Osteoblast (primary cell): ENCODE results near the gene SSTR5. TPM values are rescaled to one million over a fixed set of nuclear protein-coding genes. Genes with fewer than 3 reads are reported as not detected.

Experiments used
- DNase-seq: peaks from one replicate; pipeline ENCODE4 v3.0.0; 2011; ENCODE audit warnings: low spot score, mixed read lengths; ENCODE audit not compliant: insufficient read length; ENCODE audit errors: missing footprints
- H2AFZ ChIP-seq: 2 replicates; pipeline ENCODE4 v1.6.0; 2011; ENCODE audit warnings: mild to moderate bottlenecking, low read length
- H3K27ac ChIP-seq: 2 replicates; pipeline ENCODE4 v1.5.1; 2011; ENCODE audit warnings: mild to moderate bottlenecking, low read depth, low read length, moderate library complexity
- H3K27me3 ChIP-seq: 2 replicates; pipeline ENCODE4 v1.6.0; 2012; ENCODE audit warnings: mild to moderate bottlenecking, control low read depth, inconsistent platforms, low read length, moderate library complexity; ENCODE audit not compliant: insufficient read depth
- H3K36me3 ChIP-seq: 2 replicates; pipeline ENCODE4 v1.5.1; 2011; ENCODE audit warnings: mild to moderate bottlenecking, low read length, control low read depth, moderate library complexity; ENCODE audit not compliant: insufficient read depth
- H3K4me1 ChIP-seq: 2 replicates; pipeline ENCODE4 v1.5.1; 2011; ENCODE audit warnings: mild to moderate bottlenecking, low read length, control low read depth, moderate library complexity; ENCODE audit not compliant: insufficient read depth
- H3K4me2 ChIP-seq: 2 replicates; pipeline ENCODE4 v1.6.0; 2011; ENCODE audit warnings: mild to moderate bottlenecking, low read length; ENCODE audit not compliant: insufficient read depth
- H3K4me3 ChIP-seq: fragments of 200-600 bp; sonication (generic); 3 replicates; pipeline ENCODE4 v1.5.1; 2012; ENCODE audit warnings: mild to moderate bottlenecking, low read length, inconsistent platforms; ENCODE audit not compliant: insufficient read depth
- H3K79me2 ChIP-seq: 2 replicates; pipeline ENCODE4 v1.6.0; 2012; ENCODE audit warnings: mild to moderate bottlenecking, low read length, control low read depth, inconsistent platforms; ENCODE audit not compliant: insufficient read depth
- H3K9me3 ChIP-seq: 2 replicates; pipeline ENCODE4 v1.5.1; 2011; ENCODE audit warnings: low read depth, low read length, control low read depth
- H4K20me1 ChIP-seq: 2 replicates; pipeline ENCODE4 v1.6.0; 2012; ENCODE audit warnings: mild to moderate bottlenecking, low read length, control low read depth; ENCODE audit not compliant: insufficient read depth
- total RNA-seq: library from RNA; depleted of rRNA; stranded (reverse); fragments of >200 nt; gene quantifications from 2 replicates; pipeline ENCODE4 v1.2.3, GENCODE V29; 2012
- TF ChIP-seq, protein P1 (sequence below): IDR thresholded peaks from 2 replicates; pipeline ENCODE4 v1.5.1; 2011; ENCODE audit warnings: mild to moderate bottlenecking, low read depth, low read length, moderate library complexity; ENCODE audit errors: extremely low read depth

The SSTR5 gene
- total RNA-seq, 1 donor = not detected

DNA sequence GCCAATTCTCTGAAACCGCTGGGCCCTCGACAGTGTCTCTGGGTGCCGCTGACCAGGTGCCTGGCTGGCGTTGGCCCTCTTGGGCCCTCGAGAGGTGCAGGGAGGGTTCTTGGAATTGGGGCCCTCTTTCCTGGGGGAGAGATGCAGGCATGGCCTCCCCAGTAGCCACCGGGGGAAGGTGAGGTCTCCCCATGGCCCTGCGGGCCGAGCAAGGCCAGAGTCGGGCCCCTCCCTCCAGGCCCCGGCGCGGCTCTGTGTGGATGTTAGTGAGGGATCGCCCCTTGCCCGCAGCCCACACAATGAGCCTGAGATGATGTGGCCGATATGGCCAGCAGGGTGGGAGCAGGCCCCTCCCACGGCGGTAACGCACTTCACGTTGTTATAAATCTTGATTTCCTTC, 46.6 kb downstream of the SSTR5 start:
- H3K4me1 ChIP-seq = no peaks in the 10 kb centered on the region
- no peak overlapping the region for H3K27ac ChIP-seq
- no peaks in the 10 kb centered on the region for H3K36me3 ChIP-seq
- no peaks in the 10 kb centered on the region for H4K20me1 ChIP-seq
- H3K79me2 ChIP-seq = no peaks in the 10 kb centered on the region
- H3K4me3 ChIP-seq = no peak overlapping the region
- no peak for DNase-seq
- TF ChIP-seq, protein P1, sequence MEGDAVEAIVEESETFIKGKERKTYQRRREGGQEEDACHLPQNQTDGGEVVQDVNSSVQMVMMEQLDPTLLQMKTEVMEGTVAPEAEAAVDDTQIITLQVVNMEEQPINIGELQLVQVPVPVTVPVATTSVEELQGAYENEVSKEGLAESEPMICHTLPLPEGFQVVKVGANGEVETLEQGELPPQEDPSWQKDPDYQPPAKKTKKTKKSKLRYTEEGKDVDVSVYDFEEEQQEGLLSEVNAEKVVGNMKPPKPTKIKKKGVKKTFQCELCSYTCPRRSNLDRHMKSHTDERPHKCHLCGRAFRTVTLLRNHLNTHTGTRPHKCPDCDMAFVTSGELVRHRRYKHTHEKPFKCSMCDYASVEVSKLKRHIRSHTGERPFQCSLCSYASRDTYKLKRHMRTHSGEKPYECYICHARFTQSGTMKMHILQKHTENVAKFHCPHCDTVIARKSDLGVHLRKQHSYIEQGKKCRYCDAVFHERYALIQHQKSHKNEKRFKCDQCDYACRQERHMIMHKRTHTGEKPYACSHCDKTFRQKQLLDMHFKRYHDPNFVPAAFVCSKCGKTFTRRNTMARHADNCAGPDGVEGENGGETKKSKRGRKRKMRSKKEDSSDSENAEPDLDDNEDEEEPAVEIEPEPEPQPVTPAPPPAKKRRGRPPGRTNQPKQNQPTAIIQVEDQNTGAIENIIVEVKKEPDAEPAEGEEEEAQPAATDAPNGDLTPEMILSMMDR = no peak
- no peaks in the 10 kb centered on the region for H3K9me3 ChIP-seq
- H2AFZ ChIP-seq = no peak overlapping the region
- H3K27me3 ChIP-seq = peaks cover 19% of the 10 kb centered on the region
- no peak overlapping the region for H3K4me2 ChIP-seq

DNA sequence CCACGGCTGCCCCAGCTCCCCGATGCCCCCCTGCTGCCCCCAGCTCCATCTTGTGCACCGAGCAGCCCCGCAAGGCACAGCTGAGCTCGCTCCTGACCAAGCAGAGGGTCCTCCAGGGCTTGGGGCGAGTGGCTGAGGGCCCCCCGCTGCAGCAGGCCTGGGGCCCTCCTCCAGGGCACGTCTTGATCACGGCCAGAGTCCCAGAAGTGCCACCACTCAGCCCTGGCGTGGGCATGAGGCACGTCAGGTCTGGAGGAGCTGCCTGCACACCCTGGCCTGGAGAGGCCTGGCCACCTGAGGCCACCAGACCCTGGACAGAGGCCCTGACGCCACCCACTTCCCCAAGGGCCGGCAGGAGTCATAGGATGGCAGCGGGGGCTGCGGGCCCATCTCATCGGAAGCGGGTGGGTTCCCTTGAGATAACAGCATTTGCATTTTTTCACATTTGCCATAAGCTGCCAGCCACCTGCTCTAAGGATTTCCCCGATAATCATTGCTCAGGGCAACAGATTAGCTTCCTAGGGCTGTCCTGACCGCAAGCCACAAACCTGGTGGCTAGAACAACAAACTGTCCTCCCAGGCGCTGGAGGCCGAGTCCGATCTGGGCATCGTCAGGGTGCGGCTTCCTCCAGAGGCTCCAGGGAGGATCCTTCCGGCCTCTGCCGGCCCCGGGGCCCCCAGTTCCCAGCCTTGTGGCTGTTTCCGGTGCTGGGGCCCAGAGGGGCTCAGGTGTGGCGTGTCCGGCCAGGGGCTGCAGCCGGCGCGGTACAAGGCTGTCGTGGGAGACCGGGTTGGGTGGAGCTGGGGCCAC, 47.4 kb downstream of the SSTR5 start:
- Histone ChIP-seq H3K79me2 (no peaks in the 10 kb centered on the region), H2AFZ (no peak overlapping the region), H3K36me3 (no peaks in the 10 kb centered on the region), H3K4me3 (no peak overlapping the region), H3K27ac (no peak overlapping the region), H3K4me1 (no peaks in the 10 kb centered on the region), H3K27me3 (peaks cover 19% of the 10 kb centered on the region), H3K4me2 (no peak overlapping the region), H4K20me1 (no peaks in the 10 kb centered on the region), H3K9me3 (no peaks in the 10 kb centered on the region)
- no peak for DNase-seq
- TF ChIP-seq, protein P1 = no peak

DNA sequence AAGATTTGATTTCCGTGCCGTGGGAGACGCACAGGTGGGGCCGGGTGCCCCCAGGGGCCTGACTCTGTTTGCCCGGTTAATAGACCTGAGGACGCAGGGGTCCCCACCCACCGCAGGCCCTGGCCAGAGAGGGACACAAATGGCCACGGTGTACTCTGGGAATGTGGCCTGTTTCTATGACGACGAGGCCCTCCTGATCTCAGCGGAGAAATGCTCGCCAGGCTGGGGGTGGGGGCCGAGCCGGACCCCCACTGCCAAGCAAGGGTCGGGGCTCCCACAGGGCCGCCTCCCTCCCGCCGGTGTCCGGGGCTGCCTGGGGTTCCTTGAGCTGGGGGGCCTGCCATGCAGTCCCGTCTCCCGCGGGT, 48.0 kb downstream of the SSTR5 start:
- H2AFZ ChIP-seq = no peak overlapping the region
- H4K20me1 ChIP-seq = no peaks in the 10 kb centered on the region
- no peaks in the 10 kb centered on the region for H3K9me3 ChIP-seq
- no peak for DNase-seq
- no peaks in the 10 kb centered on the region for H3K4me1 ChIP-seq
- H3K4me3 ChIP-seq = no peak overlapping the region
- no peaks in the 10 kb centered on the region for H3K79me2 ChIP-seq
- H3K4me2 ChIP-seq = no peak overlapping the region
- H3K27ac ChIP-seq = no peak overlapping the region
- TF ChIP-seq, protein P1 = no peak
- peaks cover 19% of the 10 kb centered on the region for H3K27me3 ChIP-seq
- H3K36me3 ChIP-seq = no peaks in the 10 kb centered on the region

DNA sequence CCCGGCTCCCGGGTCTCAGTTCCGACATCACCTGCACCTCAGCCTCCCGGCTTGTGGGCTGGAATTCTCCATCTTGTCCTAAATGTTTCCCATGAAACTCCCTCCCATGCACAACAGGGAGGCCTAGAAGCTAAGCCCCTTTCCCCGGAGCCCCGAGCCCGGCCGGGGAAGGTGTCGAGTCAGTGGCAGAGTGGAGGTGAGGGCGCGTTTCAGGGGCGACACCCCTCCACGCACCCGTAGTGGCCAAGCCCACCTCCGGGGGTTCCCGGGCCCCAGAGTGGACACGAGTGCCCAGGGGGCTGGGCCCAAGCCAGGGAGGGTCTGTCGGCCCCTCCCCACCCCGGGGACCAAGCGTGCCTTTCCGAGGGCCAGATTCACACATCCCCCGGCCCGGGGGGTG, 48.5 kb downstream of the SSTR5 start:
- Histone ChIP-seq H3K27ac (no peak overlapping the region), H3K36me3 (no peaks in the 10 kb centered on the region), H3K4me1 (no peaks in the 10 kb centered on the region), H3K4me2 (no peak overlapping the region), H3K4me3 (no peak overlapping the region), H3K9me3 (no peaks in the 10 kb centered on the region), H2AFZ (no peak overlapping the region), H3K79me2 (no peaks in the 10 kb centered on the region), H3K27me3 (peaks cover 19% of the 10 kb centered on the region), H4K20me1 (no peaks in the 10 kb centered on the region)
- no peak for DNase-seq
- TF ChIP-seq, protein P1 = no peak
